Vagina (tissue), 2 donors: ENCODE measurements around the gene SERPINI1.

Experiments
- CTCF ChIP-seq, 3 experiments: fragments of 450-650 bp in 2 of 3; fragments of 200-600 bp in 1 of 3; sonication (generic) in 1 of 3; IDR thresholded peaks; one replicate each; pipeline ENCODE4 v1.5.1; 2017 to 2019; ENCODE audit warnings: antibody characterized with exemption in 3 of 3, mild to moderate bottlenecking in 2 of 3, moderate library complexity in 2 of 3
- POLR2A ChIP-seq, 2 donors: fragments of 450-650 bp; IDR thresholded peaks; one replicate each; pipeline ENCODE4 v1.6.1; 2017; ENCODE audit warnings: antibody characterized with exemption in 2 of 2, mild to moderate bottlenecking in 2 of 2, moderate library complexity in 2 of 2
- POLR2AphosphoS5 ChIP-seq, 2 donors: sonication (generic); formaldehyde crosslinking; IDR thresholded peaks; one replicate each; pipeline ENCODE4 v1.9.0; 2017; ENCODE audit warnings: antibody characterized with exemption in 2 of 2, mild to moderate bottlenecking in 2 of 2, low read depth in 1 of 2; ENCODE audit not compliant: insufficient read depth in 1 of 2

- TF ChIP-seq CTCF (IDR thresholded peaks at IDR 0.05) (no peak), POLR2A (IDR thresholded peaks at IDR 0.05) (no peak), POLR2AphosphoS5 (IDR thresholded peaks at IDR 0.05; ENCODE audit: insufficient read depth in 1 of 2, low read depth in 1 of 2) (no peak)
Measured at GRCh38 chr3:167710552-167710951, 25.0 kb upstream of the SERPINI1 start.
